Mesenchymal stem cell (in vitro differentiated cells and primary cell): ENCODE measurements around the gene SHISAL2A.

ENCODE experiments used
- DNase-seq: peaks from one replicate; pipeline ENCODE4 v3.0.0-alpha.2; 2013
- H2AFZ ChIP-seq: one replicate; pipeline ENCODE4 v1.6.1; 2013; ENCODE audit warnings: low read depth, mild to moderate bottlenecking, control low read depth, inconsistent platforms, low read length, moderate library complexity
- H2AK5ac ChIP-seq: 2 replicates; pipeline ENCODE4 v1.6.1; 2013; ENCODE audit warnings: low read length, moderate library complexity, mild to moderate bottlenecking, inconsistent platforms; ENCODE audit not compliant: severe bottlenecking
- H2BK120ac ChIP-seq: one replicate; pipeline ENCODE4 v1.6.1; 2013; ENCODE audit warnings: low read depth, mild to moderate bottlenecking, inconsistent platforms, low read length, moderate library complexity
- H2BK12ac ChIP-seq, 2 experiments: one replicate each; pipeline ENCODE4 v1.6.1; 2013; ENCODE audit warnings: inconsistent platforms in 2 of 2, low read length in 2 of 2, mild to moderate bottlenecking in 2 of 2, moderate library complexity in 2 of 2, control low read depth in 1 of 2
- H2BK15ac ChIP-seq: one replicate; pipeline ENCODE4 v1.6.1; 2013; ENCODE audit warnings: mild to moderate bottlenecking, low read depth, inconsistent platforms; ENCODE audit not compliant: poor library complexity, severe bottlenecking
- H2BK5ac ChIP-seq: 2 replicates; pipeline ENCODE4 v1.6.1; 2013; ENCODE audit warnings: low read depth, mild to moderate bottlenecking, low read length, control low read depth, inconsistent platforms; ENCODE audit not compliant: poor library complexity, severe bottlenecking
- H3K14ac ChIP-seq, 2 experiments: one replicate each; pipeline ENCODE4 v1.6.1; 2013; ENCODE audit warnings: inconsistent platforms in 2 of 2, low read length in 2 of 2, control low read depth in 1 of 2, mild to moderate bottlenecking in 1 of 2, moderate library complexity in 1 of 2
- H3K18ac ChIP-seq, 2 experiments: one replicate each; pipeline ENCODE4 v1.6.1; 2013; ENCODE audit warnings: inconsistent platforms in 2 of 2, low read length in 2 of 2, control low read depth in 1 of 2, low read depth in 1 of 2, mild to moderate bottlenecking in 1 of 2
- H3K23ac ChIP-seq, 2 experiments: one replicate each; pipeline ENCODE4 v1.6.1; 2013; ENCODE audit warnings: inconsistent platforms in 2 of 2, low read length in 2 of 2, mild to moderate bottlenecking in 2 of 2, moderate library complexity in 2 of 2, control low read depth in 1 of 2
- H3K27ac ChIP-seq: 2 replicates; pipeline ENCODE4 v1.5.1; 2013; ENCODE audit warnings: mild to moderate bottlenecking, moderate library complexity, low read length, control low read depth, inconsistent platforms; ENCODE audit not compliant: poor library complexity, severe bottlenecking
- H3K27me3 ChIP-seq, 2 experiments: 2 replicates each; pipeline versions ENCODE4 v1.6.1 to v1.7.0; 2013; ENCODE audit warnings: low read length in 2 of 2, mild to moderate bottlenecking in 2 of 2, moderate library complexity in 2 of 2, control low read depth in 1 of 2, inconsistent platforms in 1 of 2; ENCODE audit not compliant: control insufficient read depth in 1 of 2, insufficient read depth in 1 of 2
- H3K36me3 ChIP-seq, 2 experiments: 2 replicates each; pipeline versions ENCODE4 v1.6.1 to v1.7.0; 2013; ENCODE audit warnings: low read length in 2 of 2, control low read depth in 1 of 2, inconsistent platforms in 1 of 2, low read depth in 1 of 2, mild to moderate bottlenecking in 1 of 2; ENCODE audit not compliant: insufficient read depth in 2 of 2, control insufficient read depth in 1 of 2
- H3K4ac ChIP-seq, 2 experiments: one replicate each; pipeline ENCODE4 v1.6.1; 2013; ENCODE audit warnings: inconsistent platforms in 2 of 2, low read length in 2 of 2, mild to moderate bottlenecking in 2 of 2, moderate library complexity in 2 of 2, control low read depth in 1 of 2, low read depth in 1 of 2
- H3K4me1 ChIP-seq: 2 replicates; pipeline ENCODE4 v1.6.1; 2013; ENCODE audit warnings: low read depth, low read length, control low read depth; ENCODE audit not compliant: control insufficient read depth, insufficient read depth
- H3K4me2 ChIP-seq: 2 replicates; pipeline ENCODE4 v1.6.1; 2013; ENCODE audit warnings: low read length, mild to moderate bottlenecking, inconsistent platforms; ENCODE audit not compliant: poor library complexity, severe bottlenecking
- H3K4me3 ChIP-seq, 2 experiments: 2 replicates each; pipeline versions ENCODE4 v1.5.1 to v1.7.0; 2013; ENCODE audit warnings: low read length in 2 of 2, mild to moderate bottlenecking in 2 of 2, control low read depth in 1 of 2, low read depth in 1 of 2; ENCODE audit not compliant: insufficient read depth in 1 of 2
- H3K79me1 ChIP-seq: replicated peaks from 2 replicates; pipeline ENCODE4 v1.6.1; 2013; ENCODE audit warnings: mild to moderate bottlenecking, control low read depth, low read length, inconsistent platforms; ENCODE audit not compliant: poor library complexity, severe bottlenecking
- H3K9ac ChIP-seq: 2 replicates; pipeline ENCODE4 v1.7.0; 2013; ENCODE audit warnings: mild to moderate bottlenecking, low read length, moderate library complexity
- H3K9me3 ChIP-seq: 2 replicates; pipeline ENCODE4 v1.7.0; 2013; ENCODE audit warnings: mild to moderate bottlenecking, low read length; ENCODE audit not compliant: control insufficient read depth
- H4K8ac ChIP-seq: one replicate; pipeline ENCODE4 v1.6.1; 2013; ENCODE audit warnings: inconsistent platforms, mild to moderate bottlenecking, low read length, moderate library complexity
- H4K91ac ChIP-seq: one replicate; pipeline ENCODE4 v1.6.1; 2013; ENCODE audit warnings: mild to moderate bottlenecking, low read length, inconsistent platforms
- WGBS: methylation state at CpG from one replicate; pipeline ENCODE4 v1.1.7; 2013; ENCODE audit warnings: mixed read lengths; 5-methylcytosine and 5-hydroxymethylcytosine counted together

SHISAL2A gene

GRCh38 chr1:52663716-52664115 lies 30.7 kb downstream of the SHISAL2A start:
- H3K9me3 ChIP-seq: no peaks in the 10 kb centered on the region
- 100% methylated on average over 1 of the region's 5 CpGs for WGBS
- no peak overlapping the region for H4K91ac ChIP-seq
- H4K8ac ChIP-seq: no peak overlapping the region
- no peak overlapping the region for H2BK120ac ChIP-seq
- no peak overlapping the region for H3K27ac ChIP-seq
- H2AFZ ChIP-seq: no peak overlapping the region
- no peak overlapping the region for H3K4me3 ChIP-seq
- no peak overlapping the region for H2BK5ac ChIP-seq
- peak overlapping the region in 1 of 2 experiments; percentile 38 for H2BK12ac ChIP-seq
- H3K27me3 ChIP-seq: peaks cover 0 to 22% of the 10 kb centered on the region in 2 experiments
- DNase-seq: no peak
- no peak overlapping the region for H2AK5ac ChIP-seq
- no peak overlapping the region for H3K18ac ChIP-seq
- no peak overlapping the region for H3K14ac ChIP-seq
- no peaks in the 10 kb centered on the region for H3K36me3 ChIP-seq
- H3K4me2 ChIP-seq: no peak overlapping the region
- H3K23ac ChIP-seq: no peak overlapping the region
- no peak overlapping the region for H3K4ac ChIP-seq
- H3K4me1 ChIP-seq: peaks cover 3% of the 10 kb centered on the region
- no peak overlapping the region for H3K9ac ChIP-seq
- H3K79me1 ChIP-seq: no peaks in the 10 kb centered on the region
- H2BK15ac ChIP-seq: no peak overlapping the region

GRCh38 chr1:52665006-52665941 lies 32.3 kb downstream of the SHISAL2A start:
- no peak overlapping the region for H3K4me3 ChIP-seq
- peak overlapping the region in 1 of 2 experiments; percentile 70 for H3K23ac ChIP-seq
- H3K27ac ChIP-seq: no peak overlapping the region
- H2BK120ac ChIP-seq: no peak overlapping the region
- no peaks in the 10 kb centered on the region for H3K36me3 ChIP-seq
- H3K9ac ChIP-seq: no peak overlapping the region
- H3K4me1 ChIP-seq: peaks cover 3% of the 10 kb centered on the region
- 83% methylated on average over 6 of the region's 8 CpGs for WGBS
- peaks cover 0 to 13% of the 10 kb centered on the region in 2 experiments for H3K27me3 ChIP-seq
- no peak overlapping the region for H3K4me2 ChIP-seq
- H2AFZ ChIP-seq: no peak overlapping the region
- H4K91ac ChIP-seq: no peak overlapping the region
- no peak overlapping the region for H2BK5ac ChIP-seq
- H4K8ac ChIP-seq: peak overlapping the region; percentile 19
- H2BK12ac ChIP-seq: peak overlapping the region in 1 of 2 experiments; percentile 67
- no peaks in the 10 kb centered on the region for H3K79me1 ChIP-seq
- peak overlapping the region; percentile 10 to 34 for H3K18ac ChIP-seq
- no peak overlapping the region for H3K4ac ChIP-seq
- no peak for DNase-seq
- no peak overlapping the region for H2AK5ac ChIP-seq
- H2BK15ac ChIP-seq: no peak overlapping the region
- peak overlapping the region in 1 of 2 experiments; percentile 46 for H3K14ac ChIP-seq
- H3K9me3 ChIP-seq: no peaks in the 10 kb centered on the region

GRCh38 chr1:52667290-52667689 lies 34.3 kb downstream of the SHISAL2A start:
- Histone ChIP-seq H2BK5ac (no peak overlapping the region), H3K14ac (no peak overlapping the region), H3K36me3 (no peaks in the 10 kb centered on the region), H2BK15ac (no peak overlapping the region), H3K18ac (no peak overlapping the region), H3K4me1 (peaks cover 3% of the 10 kb centered on the region), H3K4me3 (no peak overlapping the region), H3K9ac (no peak overlapping the region), H2BK12ac (no peak overlapping the region), H2AFZ (no peak overlapping the region), H2BK120ac (no peak overlapping the region), H4K91ac (no peak overlapping the region), H3K79me1 (no peaks in the 10 kb centered on the region), H3K23ac (no peak overlapping the region), H2AK5ac (no peak overlapping the region), H3K4ac (no peak overlapping the region), H3K27ac (no peak overlapping the region), H3K4me2 (no peak overlapping the region), H3K9me3 (no peaks in the 10 kb centered on the region), H3K27me3 (no peaks in the 10 kb centered on the region), H4K8ac (no peak overlapping the region)
- 87% methylated on average over 5 of the region's 5 CpGs for WGBS
- no peak for DNase-seq

- Histone ChIP-seq H2AK5ac (no peak overlapping the region), H3K23ac (no peak overlapping the region), H2BK12ac (no peak overlapping the region), H3K18ac (no peak overlapping the region), H3K4me2 (no peak overlapping the region), H2BK5ac (no peak overlapping the region), H3K27ac (no peak overlapping the region), H2BK15ac (no peak overlapping the region), H3K27me3 (no peaks in the 10 kb centered on the region), H3K14ac (no peak overlapping the region), H3K9me3 (no peaks in the 10 kb centered on the region), H2AFZ (no peak overlapping the region), H4K91ac (no peak overlapping the region), H3K36me3 (no peaks in the 10 kb centered on the region), H2BK120ac (no peak overlapping the region), H3K9ac (no peak overlapping the region), H3K4me3 (no peak overlapping the region), H3K4me1 (peaks cover 4% of the 10 kb centered on the region), H3K79me1 (no peaks in the 10 kb centered on the region), H4K8ac (no peak overlapping the region), H3K4ac (no peak overlapping the region)
- 69% methylated on average over 3 of the region's 3 CpGs for WGBS
- DNase-seq: no peak
Observed at GRCh38 chr1:52667984-52668383, 35.0 kb downstream of the SHISAL2A start.
